ENCODE data around the gene ARHGEF38.

The ARHGEF38 gene

GRCh38 chr4:105587841-105588240, 35.4 kb downstream of the ARHGEF38 start:
- Histone ChIP-seq H2BK12ac (ENCODE audit: low read length) (no peak overlapping the region), H3K79me1 (ENCODE audit: low read length) (no peaks in the 10 kb centered on the region), H3K9ac (ENCODE audit: low read length) (no peak overlapping the region), H2BK120ac (ENCODE audit: insufficient read depth, low read length, poor library complexity) (no peak overlapping the region), H3K9me3 (ENCODE audit: insufficient read depth, low read depth, low read length) (no peaks in the 10 kb centered on the region), H4K8ac (ENCODE audit: low read depth, low read length) (no peak overlapping the region), H3K27me3 (ENCODE audit: insufficient read depth, low read length) (no peaks in the 10 kb centered on the region), H3K23ac (ENCODE audit: low read length) (no peak overlapping the region), H4K12ac (ENCODE audit: low read depth, low read length) (no peak overlapping the region), H3K18ac (ENCODE audit: low read length) (no peak overlapping the region), H3K79me2 (ENCODE audit: control insufficient read depth, insufficient read depth, low read length, poor library complexity) (no peaks in the 10 kb centered on the region), H3K27ac (ENCODE audit: low read depth, low read length) (no peak overlapping the region), H3K4me3 (ENCODE audit: low read depth, low read length) (no peak overlapping the region), H2AFZ (ENCODE audit: insufficient read depth, low read length, poor library complexity) (no peak overlapping the region), H3K4me1 (ENCODE audit: control insufficient read depth in 1 of 2, insufficient read depth in 2 of 2, low read length in 2 of 2) (no peaks in the 10 kb centered on the region), H3K4ac (ENCODE audit: low read depth, low read length) (no peak overlapping the region), H3K14ac (ENCODE audit: low read length) (no peak overlapping the region), H3K36me3 (ENCODE audit: control insufficient read depth in 1 of 2, insufficient read depth in 2 of 2, low read length in 2 of 2) (no peaks in the 10 kb centered on the region), H2BK5ac (ENCODE audit: low read depth, low read length, poor library complexity) (no peak overlapping the region), H2AK5ac (ENCODE audit: low read length) (no peak overlapping the region), H4K91ac (ENCODE audit: low read depth, low read length) (no peak overlapping the region), H3K4me2 (ENCODE audit: low read length) (no peak overlapping the region)
- WGBS (ENCODE audit: extremely low coverage, insufficient coverage, insufficient read length): no CpG with 5 or more reads among the region's 2 CpGs
- DNase-seq: no peak

GRCh38 chr4:105588252-105588651, 35.8 kb downstream of the ARHGEF38 start:
- no peak overlapping the region for H3K18ac ChIP-seq (ENCODE audit: low read length)
- H3K4me1 ChIP-seq (ENCODE audit: control insufficient read depth in 1 of 2, insufficient read depth in 2 of 2, low read length in 2 of 2): no peaks in the 10 kb centered on the region
- no peaks in the 10 kb centered on the region for H3K9me3 ChIP-seq (ENCODE audit: insufficient read depth, low read depth, low read length)
- no peak overlapping the region for H4K8ac ChIP-seq (ENCODE audit: low read depth, low read length)
- no peaks in the 10 kb centered on the region for H3K36me3 ChIP-seq (ENCODE audit: control insufficient read depth in 1 of 2, insufficient read depth in 2 of 2, low read length in 2 of 2)
- no peak overlapping the region for H2AFZ ChIP-seq (ENCODE audit: insufficient read depth, low read length, poor library complexity)
- no CpG with 5 or more reads among the region's 3 CpGs for WGBS (ENCODE audit: extremely low coverage, insufficient coverage, insufficient read length)
- no peaks in the 10 kb centered on the region for H3K27me3 ChIP-seq (ENCODE audit: insufficient read depth, low read length)
- no peaks in the 10 kb centered on the region for H3K79me2 ChIP-seq (ENCODE audit: control insufficient read depth, insufficient read depth, low read length, poor library complexity)
- no peak overlapping the region for H4K91ac ChIP-seq (ENCODE audit: low read depth, low read length)
- no peak overlapping the region for H2BK5ac ChIP-seq (ENCODE audit: low read depth, low read length, poor library complexity)
- H4K12ac ChIP-seq (ENCODE audit: low read depth, low read length): no peak overlapping the region
- H3K23ac ChIP-seq (ENCODE audit: low read length): no peak overlapping the region
- H3K4me3 ChIP-seq (ENCODE audit: low read depth, low read length): no peak overlapping the region
- no peak overlapping the region for H3K4ac ChIP-seq (ENCODE audit: low read depth, low read length)
- no peak overlapping the region for H2AK5ac ChIP-seq (ENCODE audit: low read length)
- H2BK120ac ChIP-seq (ENCODE audit: insufficient read depth, low read length, poor library complexity): no peak overlapping the region
- DNase-seq: no peak
- no peak overlapping the region for H3K9ac ChIP-seq (ENCODE audit: low read length)
- no peak overlapping the region for H3K14ac ChIP-seq (ENCODE audit: low read length)
- H3K27ac ChIP-seq (ENCODE audit: low read depth, low read length): no peak overlapping the region
- no peaks in the 10 kb centered on the region for H3K79me1 ChIP-seq (ENCODE audit: low read length)
- no peak overlapping the region for H2BK12ac ChIP-seq (ENCODE audit: low read length)
- no peak overlapping the region for H3K4me2 ChIP-seq (ENCODE audit: low read length)

GRCh38 chr4:105591573-105591972, 39.2 kb downstream of the ARHGEF38 start:
- H3K36me3 ChIP-seq (ENCODE audit: control insufficient read depth in 1 of 2, insufficient read depth in 2 of 2, low read length in 2 of 2): no peaks in the 10 kb centered on the region
- DNase-seq: no peak
- H3K23ac ChIP-seq (ENCODE audit: low read length): no peak overlapping the region
- H3K4me1 ChIP-seq (ENCODE audit: control insufficient read depth in 1 of 2, insufficient read depth in 2 of 2, low read length in 2 of 2): no peaks in the 10 kb centered on the region
- H2AFZ ChIP-seq (ENCODE audit: insufficient read depth, low read length, poor library complexity): no peak overlapping the region
- no peaks in the 10 kb centered on the region for H3K79me2 ChIP-seq (ENCODE audit: control insufficient read depth, insufficient read depth, low read length, poor library complexity)
- H3K79me1 ChIP-seq (ENCODE audit: low read length): no peaks in the 10 kb centered on the region
- no peaks in the 10 kb centered on the region for H3K9me3 ChIP-seq (ENCODE audit: insufficient read depth, low read depth, low read length)
- H3K9ac ChIP-seq (ENCODE audit: low read length): no peak overlapping the region
- no peak overlapping the region for H3K4me3 ChIP-seq (ENCODE audit: low read depth, low read length)
- H2BK5ac ChIP-seq (ENCODE audit: low read depth, low read length, poor library complexity): no peak overlapping the region
- H4K8ac ChIP-seq (ENCODE audit: low read depth, low read length): no peak overlapping the region
- no peaks in the 10 kb centered on the region for H3K27me3 ChIP-seq (ENCODE audit: insufficient read depth, low read length)
- H3K4me2 ChIP-seq (ENCODE audit: low read length): no peak overlapping the region
- H3K27ac ChIP-seq (ENCODE audit: low read depth, low read length): no peak overlapping the region
- H4K12ac ChIP-seq (ENCODE audit: low read depth, low read length): no peak overlapping the region
- H4K91ac ChIP-seq (ENCODE audit: low read depth, low read length): no peak overlapping the region
- H3K4ac ChIP-seq (ENCODE audit: low read depth, low read length): no peak overlapping the region
- H2AK5ac ChIP-seq (ENCODE audit: low read length): no peak overlapping the region
- no peak overlapping the region for H2BK120ac ChIP-seq (ENCODE audit: insufficient read depth, low read length, poor library complexity)
- no CpG with 5 or more reads among the region's 3 CpGs for WGBS (ENCODE audit: extremely low coverage, insufficient coverage, insufficient read length)
- no peak overlapping the region for H3K14ac ChIP-seq (ENCODE audit: low read length)
- no peak overlapping the region for H3K18ac ChIP-seq (ENCODE audit: low read length)
- no peak overlapping the region for H2BK12ac ChIP-seq (ENCODE audit: low read length)

- WGBS (ENCODE audit: extremely low coverage, insufficient coverage, insufficient read length): no CpG with 5 or more reads among the region's 7 CpGs
- H3K4me2 ChIP-seq (ENCODE audit: low read length): no peak overlapping the region
- H3K18ac ChIP-seq (ENCODE audit: low read length): no peak overlapping the region
- no peak overlapping the region for H2BK5ac ChIP-seq (ENCODE audit: low read depth, low read length, poor library complexity)
- H3K9me3 ChIP-seq (ENCODE audit: insufficient read depth, low read depth, low read length): no peaks in the 10 kb centered on the region
- no peak overlapping the region for H3K4me3 ChIP-seq (ENCODE audit: low read depth, low read length)
- H3K79me1 ChIP-seq (ENCODE audit: low read length): no peaks in the 10 kb centered on the region
- no peak overlapping the region for H4K12ac ChIP-seq (ENCODE audit: low read depth, low read length)
- no peak overlapping the region for H3K27ac ChIP-seq (ENCODE audit: low read depth, low read length)
- no peak overlapping the region for H2AK5ac ChIP-seq (ENCODE audit: low read length)
- H2BK120ac ChIP-seq (ENCODE audit: insufficient read depth, low read length, poor library complexity): no peak overlapping the region
- H3K9ac ChIP-seq (ENCODE audit: low read length): no peak overlapping the region
- no peaks in the 10 kb centered on the region for H3K36me3 ChIP-seq (ENCODE audit: control insufficient read depth in 1 of 2, insufficient read depth in 2 of 2, low read length in 2 of 2)
- no peak overlapping the region for H2AFZ ChIP-seq (ENCODE audit: insufficient read depth, low read length, poor library complexity)
- H2BK12ac ChIP-seq (ENCODE audit: low read length): no peak overlapping the region
- no peaks in the 10 kb centered on the region for H3K27me3 ChIP-seq (ENCODE audit: insufficient read depth, low read length)
- no peak overlapping the region for H3K23ac ChIP-seq (ENCODE audit: low read length)
- no peak overlapping the region for H4K8ac ChIP-seq (ENCODE audit: low read depth, low read length)
- no peaks in the 10 kb centered on the region for H3K79me2 ChIP-seq (ENCODE audit: control insufficient read depth, insufficient read depth, low read length, poor library complexity)
- H3K4ac ChIP-seq (ENCODE audit: low read depth, low read length): no peak overlapping the region
- no peak overlapping the region for H3K14ac ChIP-seq (ENCODE audit: low read length)
- no peaks in the 10 kb centered on the region for H3K4me1 ChIP-seq (ENCODE audit: control insufficient read depth in 1 of 2, insufficient read depth in 2 of 2, low read length in 2 of 2)
- DNase-seq: peak in 1 of 2 donors; percentile 27
- no peak overlapping the region for H4K91ac ChIP-seq (ENCODE audit: low read depth, low read length)
These were observed 41.9 kb downstream of the ARHGEF38 start for GRCh38 chr4:105594099-105595010.
